H1 (cell line): ENCODE data around the gene RAD9A. TPM values are rescaled to one million over a fixed set of nuclear protein-coding genes. Genes with fewer than 3 reads are reported as not detected.

Experiments
- CTCF ChIA-PET: fragments of 300-600 bp; sonication (Branson Sonifier 250); formaldehyde crosslinking; loops from one replicate; lab custom pipeline; 2021; ENCODE audit not compliant: partially characterized antibody; lab: Charles Lee
- POLR2A ChIA-PET: fragments of 300-600 bp; sonication (Branson Sonifier 250); formaldehyde crosslinking; loops from one replicate; lab custom pipeline; 2021; ENCODE audit warnings: inconsistent platforms; ENCODE audit not compliant: partially characterized antibody; lab: Charles Lee
- DNase-seq, 2 experiments: peaks; one replicate each; pipeline versions ENCODE4 v3.0.0 to v3.0.0-alpha.2; 2010 to 2022; ENCODE audit warnings: low spot score in 2 of 2, low read depth in 1 of 2, mixed read lengths in 1 of 2
- FAIRE-seq: peaks from 2 replicates; lab custom pipeline; 2011; peaks lifted over from hg19 to GRCh38; lab: Jason Lieb, UNC
- H2AFZ ChIP-seq: 2 replicates; pipeline ENCODE4 v1.8.1; 2012; ENCODE audit warnings: low read length, inconsistent platforms
- H2AK5ac ChIP-seq: 2 replicates; pipeline ENCODE4 v1.6.1; 2013; ENCODE audit warnings: low read depth, low read length
- H2BK120ac ChIP-seq: replicated peaks from 2 replicates; pipeline ENCODE3; 2013; ENCODE audit warnings: low read depth, low read length, inconsistent platforms
- H2BK12ac ChIP-seq: 2 replicates; pipeline ENCODE4 v1.6.1; 2013; ENCODE audit warnings: low read depth, low read length
- H2BK15ac ChIP-seq: 2 replicates; pipeline ENCODE4 v1.6.1; 2013; ENCODE audit warnings: low read length
- H2BK20ac ChIP-seq: 2 replicates; pipeline ENCODE4 v1.6.1; 2013; ENCODE audit warnings: low read length
- H2BK5ac ChIP-seq: 2 replicates; pipeline ENCODE4 v1.6.1; 2013; ENCODE audit warnings: low read depth, low read length
- H3K14ac ChIP-seq: 2 replicates; pipeline ENCODE4 v1.6.1; 2013; ENCODE audit warnings: inconsistent platforms; ENCODE audit not compliant: insufficient read length
- H3K18ac ChIP-seq: 2 replicates; pipeline ENCODE4 v1.6.1; 2013; ENCODE audit warnings: low read length; ENCODE audit errors: extremely low read depth
- H3K23ac ChIP-seq: 2 replicates; pipeline ENCODE4 v1.6.1; 2013; ENCODE audit warnings: inconsistent platforms; ENCODE audit not compliant: insufficient read length
- H3K23me2 ChIP-seq: 2 replicates; pipeline ENCODE4 v1.6.1; 2013; ENCODE audit warnings: low read depth, low read length
- H3K27ac ChIP-seq: 2 replicates; pipeline ENCODE4 v1.6.1; 2011; ENCODE audit warnings: low read depth, low read length, inconsistent platforms
- H3K27me3 ChIP-seq, 4 experiments: replicated peaks in 1 of 4; 1 replicate in 1 of 4; 2 replicates in 3 of 4; pipeline versions ENCODE4 v1.6.1 to v1.8.1; 2011 to 2013; ENCODE audit warnings: low read length in 3 of 4, mild to moderate bottlenecking in 3 of 4, inconsistent platforms in 2 of 4, mixed read lengths in 2 of 4, moderate library complexity in 1 of 4; ENCODE audit not compliant: control insufficient read depth in 3 of 4, insufficient read depth in 3 of 4; ENCODE audit errors: extremely low read depth in 1 of 4
- H3K36me3 ChIP-seq, 4 experiments: 2 replicates each; pipeline versions ENCODE4 v1.6.1 to v1.8.1; 2011 to 2013; ENCODE audit warnings: mild to moderate bottlenecking in 4 of 4, low read length in 3 of 4, moderate library complexity in 2 of 4, control low read depth in 1 of 4, inconsistent platforms in 1 of 4; ENCODE audit not compliant: insufficient read depth in 4 of 4, control insufficient read depth in 2 of 4
- H3K4ac ChIP-seq: replicated peaks from 2 replicates; pipeline ENCODE3; 2013; ENCODE audit warnings: low read length, low read depth, mixed read lengths, inconsistent platforms; ENCODE audit not compliant: insufficient read length
- H3K4me1 ChIP-seq, 4 experiments: replicated peaks in 1 of 4; 1 replicate in 1 of 4; 2 replicates in 3 of 4; pipeline versions ENCODE4 v1.6.1 to v1.8.1; 2011 to 2013; ENCODE audit warnings: low read length in 3 of 4, inconsistent platforms in 2 of 4, mixed read lengths in 1 of 4; ENCODE audit not compliant: insufficient read depth in 4 of 4, control insufficient read depth in 3 of 4
- H3K4me2 ChIP-seq, 2 experiments: 2 replicates each; pipeline versions ENCODE4 v1.6.1 to v1.8.1; 2011 to 2013; ENCODE audit warnings: low read depth in 2 of 2, low read length in 2 of 2, control low read depth in 1 of 2, inconsistent platforms in 1 of 2, mild to moderate bottlenecking in 1 of 2; ENCODE audit not compliant: insufficient read depth in 1 of 2
- H3K4me3 ChIP-seq, 4 experiments: fragments of 200-600, 300-600 bp in 1 of 4; sonication (generic), shearing (Covaris generic), sonication (Bioruptor Twin) in 1 of 4; 2 replicates each; pipeline versions ENCODE4 v1.5.1 to v1.8.1; 2011 to 2016; ENCODE audit warnings: low read length in 4 of 4, low read depth in 3 of 4, control low read depth in 2 of 4, inconsistent platforms in 2 of 4, mild to moderate bottlenecking in 2 of 4, mixed read lengths in 1 of 4, moderate library complexity in 1 of 4; ENCODE audit not compliant: insufficient read depth in 2 of 4; ENCODE audit errors: extremely low read depth in 1 of 4
- H3K56ac ChIP-seq: replicated peaks from 2 replicates; pipeline ENCODE3; 2013; ENCODE audit warnings: low read depth, mild to moderate bottlenecking, mixed read lengths, low read length, inconsistent platforms; ENCODE audit not compliant: insufficient read length
- H3K79me1 ChIP-seq: 2 replicates; pipeline ENCODE4 v1.6.1; 2013; ENCODE audit warnings: low read depth, low read length, control low read depth
- H3K79me2 ChIP-seq, 2 experiments: 2 replicates each; pipeline versions ENCODE4 v1.6.1 to v1.8.1; 2012 to 2013; ENCODE audit warnings: low read length in 2 of 2, mild to moderate bottlenecking in 2 of 2, inconsistent platforms in 1 of 2; ENCODE audit not compliant: insufficient read depth in 2 of 2, control insufficient read depth in 1 of 2
- H3K9ac ChIP-seq, 4 experiments: replicated peaks in 1 of 4; 1 replicate in 1 of 4; 2 replicates in 3 of 4; pipeline versions ENCODE4 v1.6.1 to v1.8.1; 2011 to 2013; ENCODE audit warnings: low read depth in 3 of 4, low read length in 3 of 4, control low read depth in 2 of 4, mild to moderate bottlenecking in 2 of 4, moderate library complexity in 2 of 4, inconsistent platforms in 1 of 4; ENCODE audit errors: extremely low read depth in 1 of 4
- H3K9me3 ChIP-seq, 2 experiments: 2 replicates each; pipeline versions ENCODE4 v1.6.1 to v1.8.1; 2012 to 2013; ENCODE audit warnings: mild to moderate bottlenecking in 2 of 2, moderate library complexity in 2 of 2, control low read depth in 1 of 2, inconsistent platforms in 1 of 2, low read depth in 1 of 2, low read length in 1 of 2, mixed read lengths in 1 of 2; ENCODE audit not compliant: insufficient read depth in 2 of 2
- H4K20me1 ChIP-seq, 2 experiments: replicated peaks in 1 of 2; 2 replicates each; pipeline versions ENCODE3 to v1.8.1; 2011 to 2013; ENCODE audit warnings: inconsistent platforms in 2 of 2, low read length in 2 of 2, mild to moderate bottlenecking in 1 of 2; ENCODE audit not compliant: insufficient read depth in 2 of 2, control insufficient read depth in 1 of 2
- H4K5ac ChIP-seq: 2 replicates; pipeline ENCODE4 v1.6.1; 2013; ENCODE audit warnings: low read length, low read depth, mixed read lengths, inconsistent platforms; ENCODE audit not compliant: insufficient read length
- H4K8ac ChIP-seq: 2 replicates; pipeline ENCODE4 v1.8.0; 2013; ENCODE audit warnings: mild to moderate bottlenecking, moderate library complexity, low read length, inconsistent platforms; ENCODE audit not compliant: insufficient read depth; ENCODE audit errors: extremely low read depth
- H4K91ac ChIP-seq: replicated peaks from 2 replicates; pipeline ENCODE3; 2013; ENCODE audit warnings: low read length, mixed read lengths, inconsistent platforms; ENCODE audit not compliant: insufficient read length
- ASH2L ChIP-seq: fragments of 200-600, 300-600 bp; sonication (generic); IDR thresholded peaks from one replicate; pipeline ENCODE4 v1.7.1; 2017; ENCODE audit warnings: low read length
- CHD1 ChIP-seq: IDR thresholded peaks from 2 replicates; pipeline ENCODE4 v1.6.1; 2012; ENCODE audit warnings: low read depth, low read length, improper control_type of control experiment
- CREB1 ChIP-seq: IDR thresholded peaks from 2 replicates; pipeline ENCODE4 v1.6.1; 2012; ENCODE audit warnings: inconsistent platforms
- CTBP2 ChIP-seq: IDR thresholded peaks from 2 replicates; pipeline ENCODE4 v1.7.0; 2011; ENCODE audit warnings: borderline replicate concordance, mild to moderate bottlenecking, moderate library complexity, mixed read lengths, low read length; ENCODE audit not compliant: insufficient read depth, insufficient read length
- EGR1 ChIP-seq: IDR thresholded peaks from 2 replicates; pipeline ENCODE4 v1.6.1; 2011; ENCODE audit warnings: low read depth, low read length, borderline replicate concordance
- NRF1 ChIP-seq: IDR thresholded peaks from 2 replicates; pipeline ENCODE4 v1.6.1; 2011; ENCODE audit warnings: mild to moderate bottlenecking, low read depth, low read length, improper control_type of control experiment
- PHF8 ChIP-seq: fragments of 200-600 bp; sonication (generic); conservative IDR thresholded peaks from 2 replicates; pipeline ENCODE4 v1.7.1; 2012; ENCODE audit warnings: low read depth, mild to moderate bottlenecking, inconsistent platforms, low read length, moderate library complexity
- POLR2A ChIP-seq, 2 experiments: IDR thresholded peaks; 1 replicate in 1 of 2; 2 replicates in 1 of 2; pipeline ENCODE4 v1.6.1; 2011; ENCODE audit warnings: low read depth in 2 of 2, low read length in 2 of 2, mild to moderate bottlenecking in 2 of 2; ENCODE audit errors: control extremely low read depth in 1 of 2
- RXRA ChIP-seq: IDR thresholded peaks from 2 replicates; pipeline ENCODE4 v1.6.1; 2011; ENCODE audit warnings: low read depth, mild to moderate bottlenecking, low read length, moderate library complexity; ENCODE audit not compliant: insufficient read depth
- SIN3A ChIP-seq, 2 experiments: IDR thresholded peaks in 1 of 2; conservative IDR thresholded peaks in 1 of 2; 2 replicates each; pipeline ENCODE4 v1.6.1; 2011 to 2012; ENCODE audit warnings: low read length in 2 of 2, improper control_type of control experiment in 1 of 2, low read depth in 1 of 2, mild to moderate bottlenecking in 1 of 2
- WGBS, 2 experiments: shearing (Covaris generic) in 1 of 2; methylation state at CpG; one replicate each; pipeline versions ENCODE4 v1.1.6 to v1.1.7; 2013 to 2015; ENCODE audit warnings: low lambda C conversion rate in 2 of 2, mixed read lengths in 2 of 2, inconsistent platforms in 1 of 2, low coverage in 1 of 2, missing lambda C conversion rate in 1 of 2; ENCODE audit not compliant: insufficient replicate concordance in 2 of 2, insufficient coverage in 1 of 2, insufficient read length in 1 of 2; ENCODE audit errors: extremely low coverage in 1 of 2, missing lambda C conversion rate in 1 of 2; 5-methylcytosine and 5-hydroxymethylcytosine counted together
- polyA plus RNA-seq, 7 experiments: library from polyadenylated mRNA; depleted of rRNA in 3 of 7; stranded (reverse) in 5 of 7; unstranded in 2 of 7; fragments of >200 nt in 5 of 7; fragments of 200-250 nt in 2 of 7; gene quantifications; 1 replicate in 5 of 7; 2 replicates in 1 of 7; 4 replicates in 1 of 7; pipeline versions ENCODE4 v1.2.1 to v1.2.3, GENCODE V29; 2011 to 2013; ENCODE audit warnings: missing spikeins in 2 of 7, mixed read lengths in 2 of 7
- total RNA-seq: library from RNA; stranded (reverse); fragmentation: NEBNext Ultra II Directional; extraction: Animal tissue kit (Norgen Biotek cat#: 25700); gene quantifications from 2 replicates; pipeline ENCODE4 v1.2.1, GENCODE V29; 2021

The RAD9A gene
- total and polyA plus RNA-seq, 2 of the 8 experiments (the other 6 are each of a cell fraction or from before 2014, with no cell fraction given), result 22.2 to 25.5 TPM

DNA sequence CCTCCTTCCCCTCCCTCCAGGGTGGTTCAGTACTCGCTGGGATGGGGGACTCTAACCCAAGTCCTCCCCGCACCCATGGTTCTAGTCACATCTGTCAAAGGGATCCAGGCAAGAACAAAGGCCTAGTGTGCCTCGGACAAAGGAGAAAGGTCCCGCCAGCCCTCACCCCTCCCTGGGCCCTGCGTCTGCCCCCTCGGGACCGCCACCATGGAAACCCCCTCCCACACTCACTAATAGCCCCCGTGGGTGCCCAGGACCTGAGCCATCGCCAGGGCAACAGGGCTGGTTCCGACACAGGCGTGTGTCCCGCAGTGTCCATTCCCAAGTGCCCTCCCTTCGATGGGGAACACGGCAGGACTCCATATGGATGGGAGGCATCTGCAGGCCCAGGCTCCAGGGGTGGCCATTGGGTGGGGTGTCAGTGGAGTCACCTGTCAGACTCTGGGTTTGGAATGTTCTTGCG is 18.6 kb downstream of the RAD9A start:
- 71% methylated on average over 15 of the region's 15 CpGs; no CpG with 5 or more reads in 1 of the 2 experiments for WGBS, 2 experiments
- H3K4me3 ChIP-seq, result no peak overlapping the region
- no peak overlapping the region for H2BK120ac ChIP-seq
- peak overlapping the region; percentile 34 for H4K91ac ChIP-seq
- no peaks in the 10 kb centered on the region for H3K79me1 ChIP-seq
- no peak overlapping the region for H3K4ac ChIP-seq
- no peak overlapping the region for H2BK20ac ChIP-seq
- H3K23ac ChIP-seq, result no peak overlapping the region
- TF ChIP-seq EGR1, result no peak
- TF ChIP-seq CREB1, result no peak
- no peak for TF ChIP-seq NRF1
- TF ChIP-seq RXRA, result no peak
- TF ChIP-seq PHF8, result no peak
- TF ChIP-seq ASH2L, result no peak
- no peak for TF ChIP-seq CTBP2
- no peak for TF ChIP-seq CHD1
- TF ChIP-seq POLR2A (IDR thresholded peaks at IDR 0.05; ENCODE audit: control extremely low read depth in 1 of 2, low read depth in 2 of 2, low read length in 2 of 2), result no peak; a peak in 1 of 3 replicates
- TF ChIP-seq SIN3A (conservative IDR thresholded peaks at IDR 0.05 in 1 of 2, IDR thresholded peaks at IDR 0.05 in 1 of 2; ENCODE audit: low read depth in 1 of 2, low read length in 2 of 2), result no peak
- H3K23me2 ChIP-seq, result 0 out of 2 replicates have a peak, but pooled peaks cover 3% of the 10 kb centered on the region
- H2AK5ac ChIP-seq, result no peak overlapping the region
- peaks cover 0 to 16% (median 5%) of the 10 kb centered on the region in 4 experiments; a peak in 4 of 7 replicates for H3K27me3 ChIP-seq
- no peak overlapping the region for H3K27ac ChIP-seq
- H4K8ac ChIP-seq, result no peak overlapping the region; the same call in 1 of the 2 replicates
- no peak overlapping the region for H3K56ac ChIP-seq
- no peaks in the 10 kb centered on the region for H3K79me2 ChIP-seq
- no peak overlapping the region for H2AFZ ChIP-seq
- H4K5ac ChIP-seq, result no peak overlapping the region
- DNase-seq (no peak), FAIRE-seq (no peak)
- H3K36me3 ChIP-seq, result no peaks in the 10 kb centered on the region
- ChIA-PET POLR2A (interaction anchor here (1.0 to 1.1 kb wide), 2 partner anchors 11 to 27 kb away, joined by 3 read pairs; partner anchors contain the start of gene PTPRCAP), CTCF (no interaction called here)
- H3K9me3 ChIP-seq, result no peaks in the 10 kb centered on the region
- no peaks in the 10 kb centered on the region for H4K20me1 ChIP-seq
- H3K4me1 ChIP-seq, result peaks cover 0 to 13% (median 7%) of the 10 kb centered on the region in 4 experiments; a peak in 5 of 7 replicates
- H3K9ac ChIP-seq, result no peak overlapping the region
- H3K14ac ChIP-seq, result no peak overlapping the region
- no peak overlapping the region for H3K18ac ChIP-seq
- H3K4me2 ChIP-seq, result peak overlapping the region; percentile 23 to 36; a peak in 2 of 4 replicates
- peak overlapping the region; percentile 28; the same call in 1 of the 2 replicates for H2BK12ac ChIP-seq
- H2BK15ac ChIP-seq, result no peak overlapping the region
- no peak overlapping the region for H2BK5ac ChIP-seq
